GM19463 (cell line): ENCODE measurements around the gene DDAH2.

ENCODE experiments used
- ATAC-seq: cut with Tn5 transposase; IDR thresholded peaks from one replicate; pipeline ENCODE4 v1.9.1; 2021; ENCODE audit warnings: mild to moderate bottlenecking, moderate library complexity; ENCODE audit not compliant: unreplicated experiment

Gene DDAH2

GRCh38 chr6:31728767-31729514 is at the start of gene DDAH2:
Gene DDAH2 (minus strand): TSS chr6:31729299. CDS start chr6:31729161, 138 bp downstream.
- no peak for ATAC-seq

GRCh38 chr6:31778193-31778592 is 49.1 kb upstream of the DDAH2 start:
- no peak for ATAC-seq

GRCh38 chr6:31777667-31778050 is 48.6 kb upstream of the DDAH2 start:
- no peak for ATAC-seq

- peak; percentile 90 for ATAC-seq
Observed at GRCh38 chr6:31776989-31777666, 48.0 kb upstream of the DDAH2 start, which contains the start of gene VWA7. Gene VWA7 (minus strand): TSS chr6:31777328. CDS start chr6:31776779, 549 bp downstream.

- ATAC-seq, result no peak
Observed at GRCh38 chr6:31776485-31776988, 47.4 kb upstream of the DDAH2 start.

GRCh38 chr6:31775633-31776484 is 46.8 kb upstream of the DDAH2 start:
- no peak for ATAC-seq

- no peak for ATAC-seq
Observed at GRCh38 chr6:31775184-31775583, 46.1 kb upstream of the DDAH2 start.

- ATAC-seq, result no peak
Observed at GRCh38 chr6:31771992-31772358, 42.9 kb upstream of the DDAH2 start.

- no peak for ATAC-seq
Observed at GRCh38 chr6:31770860-31771259, 41.8 kb upstream of the DDAH2 start.

GRCh38 chr6:31769684-31770371 is 40.7 kb upstream of the DDAH2 start:
- no peak for ATAC-seq

GRCh38 chr6:31768363-31769257 is 39.5 kb upstream of the DDAH2 start:
- no peak for ATAC-seq

GRCh38 chr6:31767096-31767645 is 38.1 kb upstream of the DDAH2 start:
- no peak for ATAC-seq

GRCh38 chr6:31765910-31766794 is 37.1 kb upstream of the DDAH2 start:
- no peak for ATAC-seq

- ATAC-seq, result no peak
Observed at GRCh38 chr6:31765559-31765909, 36.4 kb upstream of the DDAH2 start.

- no peak for ATAC-seq
Observed at GRCh38 chr6:31764198-31764597, 35.1 kb upstream of the DDAH2 start.

- no peak for ATAC-seq
Observed at GRCh38 chr6:31763619-31763940, 34.5 kb upstream of the DDAH2 start.

- ATAC-seq, result no peak
Observed at GRCh38 chr6:31762878-31763618, 33.9 kb upstream of the DDAH2 start.

GRCh38 chr6:31762356-31762755 is 33.3 kb upstream of the DDAH2 start, which contains the start of gene SAPCD1:
Gene SAPCD1 (plus strand): TSS chr6:31762656. CDS start chr6:31763055, 399 bp downstream.
- no peak for ATAC-seq
